GM10248 (cell line): ENCODE results near the gene HOXC10.

ENCODE experiments used
- CTCF ChIA-PET: fragments of 300-600 bp; sonication (Branson Sonifier 250); formaldehyde crosslinking; extraction: SDS; loops from one replicate; lab custom pipeline; 2021; ENCODE audit warnings: antibody characterized with exemption; lab: Yijun Ruan, JAX
- POLR2A ChIA-PET: fragments of 350-650 bp; sonication (Branson Sonifier 250); formaldehyde crosslinking; extraction: SDS; loops from one replicate; lab custom pipeline; 2020; ENCODE audit warnings: antibody characterized with exemption; lab: Yijun Ruan, JAX
- DNase-seq: peaks from one replicate; pipeline ENCODE4 v3.0.0; 2012; ENCODE audit errors: extremely low spot score
- CTCF ChIP-seq: IDR thresholded peaks from 2 replicates; pipeline ENCODE4 v1.5.1; 2012; ENCODE audit warnings: mild to moderate bottlenecking, low read depth; ENCODE audit errors: extremely low read depth, missing control alignments, control extremely low read depth

The HOXC10 gene

GRCh38 chr12:54004841-54005530 lies 20.0 kb downstream of the HOXC10 start:
- no peak for TF ChIP-seq CTCF
- no peak for DNase-seq
- POLR2A ChIA-PET, result no interaction called here
- CTCF ChIA-PET, result interaction anchor here (0.9 to 7.2 kb wide), 19 partner anchors 10 to 357 kb away, joined by 3 to 139 read pairs (median 11); partner anchors contain the start of genes COPZ1, HOXC10, HOXC4 and HOXC5

- CTCF ChIA-PET, result interaction anchor here (0.6 to 7.2 kb wide), 25 partner anchors 9 to 356 kb away, joined by 3 to 139 read pairs (median 5); partner anchors contain the start of genes COPZ1, HOXC10, HOXC4 and HOXC5
- POLR2A ChIA-PET, result no interaction called here
- no peak for DNase-seq
- TF ChIP-seq CTCF, result peak; percentile 5
These were observed 20.5 kb downstream of the HOXC10 start for GRCh38 chr12:54005531-54005852.

GRCh38 chr12:54005853-54006558 lies 21.1 kb downstream of the HOXC10 start:
- peak; percentile 94 for TF ChIP-seq CTCF
- POLR2A ChIA-PET, result no interaction called here
- peak; percentile 82 for DNase-seq
- CTCF ChIA-PET, result interaction anchor here (0.6 to 7.2 kb wide), 27 partner anchors 9 to 373 kb away, joined by 3 to 139 read pairs (median 5); partner anchors contain the start of genes COPZ1, HOXC10, HOXC4 and HOXC5

- ChIA-PET CTCF (interaction anchor here (0.8 to 7.2 kb wide), 20 partner anchors 8 to 373 kb away, joined by 3 to 139 read pairs (median 10); partner anchors contain the start of genes HOXC10, HOXC4, HOXC5 and HOXC6), POLR2A (no interaction called here)
- no peak for TF ChIP-seq CTCF
- DNase-seq, result no peak
These were observed 21.7 kb downstream of the HOXC10 start for GRCh38 chr12:54006559-54007220.

GRCh38 chr12:54007538-54008259 lies 22.8 kb downstream of the HOXC10 start:
- no peak for TF ChIP-seq CTCF
- DNase-seq, result no peak
- ChIA-PET POLR2A (no interaction called here), CTCF (interaction anchor here (1.1 to 7.2 kb wide), 9 partner anchors 9 to 372 kb away, joined by 4 to 139 read pairs (median 61); partner anchors contain the start of genes HOXC10, HOXC5, HOXC6 and SMUG1)
